Stimulated activated CD4-positive, alpha-beta T cell treated with anti-CD3 and anti-CD28 coated beads, Interleukin-1b, Interleukin-23, amount 100 ng/mL, for 1 hour (primary cell): ENCODE results near the gene CLMN.
"Not testable (repeated sequence)": the region's sequence is repeated elsewhere in the genome, so short reads cannot be mapped to it uniquely, and the experiment has no call there.

Experiments
- DNase-seq, 2 donors: peaks; one replicate each; pipeline ENCODE4 v3.0.0-alpha.2; 2020; ENCODE audit warnings: low read depth in 2 of 2

CLMN gene

DNA sequence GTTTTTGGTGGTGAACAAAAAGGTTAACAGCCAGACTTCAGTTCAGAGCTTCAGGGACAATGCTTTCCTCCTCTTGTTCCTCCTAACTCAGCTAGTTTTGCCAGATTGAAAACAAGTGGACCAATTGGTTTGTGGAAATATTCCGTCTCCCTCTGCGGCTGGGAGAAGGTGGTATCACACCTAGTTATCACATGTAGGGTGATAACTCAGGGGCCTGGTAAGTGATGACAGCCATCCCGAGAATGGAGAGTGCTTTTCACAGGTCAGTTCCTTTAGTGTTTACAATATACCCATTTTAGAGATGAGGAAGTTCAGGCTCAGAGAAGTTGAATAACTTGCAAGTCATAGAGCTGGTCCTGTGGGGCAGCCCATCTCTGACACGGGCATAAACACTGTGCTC lies 101.7 kb downstream of the CLMN start:
- DNase-seq = no peak

DNA sequence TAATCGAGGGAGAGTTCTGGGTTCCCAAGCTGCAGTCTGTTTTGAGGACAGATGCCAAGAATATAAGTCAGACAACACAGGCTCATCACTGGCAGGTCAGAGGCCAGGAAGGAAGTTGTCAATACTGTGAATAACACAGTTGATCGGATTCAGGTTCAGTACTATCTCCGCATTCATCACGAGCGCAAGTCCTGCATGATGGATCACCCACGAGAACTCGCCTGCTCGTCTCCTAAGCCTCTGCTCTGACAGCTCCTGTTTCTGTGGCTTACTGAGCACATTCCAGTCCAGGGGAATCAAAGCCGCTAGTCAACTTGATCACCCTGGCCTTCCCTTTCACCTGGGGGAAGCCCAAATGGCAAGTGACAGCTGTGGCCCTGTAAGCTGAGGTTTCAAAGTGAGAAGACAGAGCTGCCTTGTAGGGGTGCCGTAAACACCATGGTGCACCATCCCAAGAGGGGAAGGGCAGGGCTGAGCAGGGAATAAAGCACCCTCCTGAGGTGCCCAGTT lies 102.3 kb downstream of the CLMN start:
- DNase-seq = no peak

- DNase-seq = no peak
Measured at GRCh38 chr14:95216008-95216407, 103.7 kb downstream of the CLMN start.

GRCh38 chr14:95215094-95215725 lies 104.5 kb downstream of the CLMN start:
- no peak for DNase-seq

DNA sequence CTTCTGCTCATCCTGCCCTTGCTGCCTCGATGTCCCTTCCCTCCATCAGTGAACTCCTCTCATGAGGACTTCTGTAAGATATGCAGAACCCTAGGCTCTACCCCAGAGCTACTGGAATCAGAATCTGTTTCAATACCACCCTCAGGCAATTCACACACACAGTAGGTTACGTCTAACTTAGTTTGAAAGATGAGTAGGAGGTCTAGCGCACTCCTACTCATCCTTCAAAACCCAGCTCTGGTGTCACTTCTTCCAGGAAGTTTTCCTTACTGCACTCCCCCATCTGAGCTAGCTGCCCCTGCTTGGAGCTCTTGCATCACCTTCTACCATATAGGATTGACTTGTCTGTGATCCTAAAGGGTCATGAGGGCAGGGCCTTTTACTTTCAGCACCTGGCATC lies 105.9 kb downstream of the CLMN start:
- DNase-seq = no peak

- DNase-seq = no peak
Measured at GRCh38 chr14:95211721-95212504, 107.8 kb downstream of the CLMN start.

- no peak for DNase-seq
Measured at GRCh38 chr14:95210699-95211098, 109.0 kb downstream of the CLMN start.

DNA sequence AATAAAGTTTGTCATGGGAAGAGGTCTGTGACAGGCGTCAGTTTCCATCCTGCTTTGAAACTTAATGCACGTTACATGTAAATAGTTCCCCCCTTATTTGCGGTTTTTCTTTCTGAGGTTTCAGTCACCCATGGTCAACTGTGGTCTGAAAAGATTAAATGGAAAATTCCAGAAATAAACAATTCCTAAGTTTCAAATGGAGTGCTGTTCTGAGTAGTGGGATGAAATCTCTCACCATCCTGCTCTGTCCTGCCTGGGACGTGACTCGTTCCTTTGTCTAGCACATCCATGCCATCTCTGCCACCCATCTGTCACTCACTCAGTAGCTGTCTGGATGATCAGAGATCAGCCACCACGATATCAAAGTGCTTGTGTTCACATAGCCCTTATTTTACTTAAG lies 111.1 kb downstream of the CLMN start:
- DNase-seq = no peak

DNA sequence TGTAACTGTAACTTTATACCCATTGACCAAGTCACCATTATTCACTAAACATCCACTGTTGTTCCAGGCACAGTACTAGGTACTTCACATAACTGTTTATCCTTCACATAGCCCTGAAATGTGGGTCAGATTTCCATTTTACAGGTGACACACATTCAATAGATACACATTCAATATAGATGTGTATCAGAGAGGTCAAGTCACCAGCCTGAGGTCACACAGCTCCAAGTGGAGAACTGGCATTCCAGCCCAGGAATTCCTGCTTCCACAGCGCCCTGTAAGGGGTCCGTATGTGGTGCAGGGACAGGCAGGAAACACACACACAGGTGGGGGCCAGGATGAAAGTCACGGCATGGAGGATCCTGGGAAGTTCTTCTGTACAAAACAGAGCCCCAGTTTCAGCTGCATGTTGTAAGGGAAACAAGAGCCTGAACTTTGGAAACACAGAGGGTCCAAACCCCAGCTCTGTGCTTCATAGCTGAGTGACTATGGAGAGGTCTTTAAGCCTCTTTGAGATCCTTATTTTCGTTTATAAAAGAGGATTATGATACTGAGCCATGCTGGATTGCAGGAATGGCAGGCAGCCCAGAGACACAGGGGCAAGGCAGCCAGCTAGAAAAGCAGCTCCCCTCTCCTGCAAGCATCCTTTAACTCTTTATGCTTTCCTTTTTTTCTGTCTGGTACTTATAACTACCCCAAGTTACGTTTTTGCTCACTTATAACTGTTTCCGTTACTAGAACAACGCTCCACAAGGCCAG lies 112.1 kb downstream of the CLMN start:
- DNase-seq = no peak

DNA sequence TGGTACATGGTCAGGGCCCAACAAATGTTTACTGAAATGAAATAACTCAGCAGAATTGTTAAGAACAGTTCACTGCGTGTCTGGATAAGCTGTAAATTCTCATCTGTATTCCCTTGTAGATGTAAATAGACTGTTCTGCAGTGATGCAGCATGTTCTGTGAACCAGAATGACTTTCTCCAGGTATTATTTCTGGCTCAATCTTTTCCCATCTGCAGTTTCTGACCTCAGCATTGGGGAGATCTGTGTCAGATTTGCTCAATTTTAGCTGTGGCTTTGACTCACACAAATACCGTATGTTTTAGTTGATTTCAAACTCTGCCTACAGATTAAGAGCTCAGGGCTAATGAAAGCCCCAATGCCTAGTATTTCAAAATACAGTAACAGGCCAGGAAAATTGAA lies 113.2 kb downstream of the CLMN start:
- DNase-seq = no peak

DNA sequence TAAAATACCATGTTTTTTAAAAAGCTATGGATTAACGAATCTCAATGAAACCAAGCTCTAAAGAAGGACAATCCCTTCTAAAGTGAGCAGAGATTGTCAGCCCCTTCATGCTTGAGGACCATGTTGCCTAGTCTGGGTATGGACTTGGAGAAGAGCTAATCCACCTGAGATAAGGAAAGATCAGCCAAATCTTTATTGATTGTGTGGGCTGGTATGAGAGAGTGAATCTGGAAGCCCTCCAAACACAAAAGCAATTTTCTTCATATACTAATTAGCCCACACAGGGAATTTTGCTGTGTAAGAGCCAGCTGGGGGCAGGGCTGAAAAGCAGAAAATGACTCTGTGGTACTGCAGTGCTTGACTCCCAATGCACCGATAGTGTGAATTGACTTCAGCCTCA lies 115.0 kb downstream of the CLMN start:
- DNase-seq = no peak

DNA sequence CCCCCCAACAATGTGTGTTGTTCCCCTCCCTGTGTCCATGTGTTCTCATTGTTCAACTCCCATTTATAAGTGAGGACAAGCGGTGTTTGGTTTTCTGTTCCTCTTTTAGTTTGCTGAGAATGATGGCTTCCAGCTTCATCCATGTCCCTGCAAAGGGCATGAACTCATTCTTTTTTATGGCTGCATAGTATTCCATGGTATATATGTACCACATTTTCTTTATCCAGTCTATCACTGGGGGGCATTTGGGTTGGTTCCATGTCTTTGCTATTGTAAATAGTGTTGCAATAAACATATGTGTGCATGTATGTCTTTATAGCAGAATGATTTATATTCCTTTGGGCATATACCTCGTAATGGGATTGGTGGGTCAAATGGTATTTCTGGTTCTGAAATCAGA lies 118.0 kb downstream of the CLMN start:
- DNase-seq = not testable (repeated sequence)

DNA sequence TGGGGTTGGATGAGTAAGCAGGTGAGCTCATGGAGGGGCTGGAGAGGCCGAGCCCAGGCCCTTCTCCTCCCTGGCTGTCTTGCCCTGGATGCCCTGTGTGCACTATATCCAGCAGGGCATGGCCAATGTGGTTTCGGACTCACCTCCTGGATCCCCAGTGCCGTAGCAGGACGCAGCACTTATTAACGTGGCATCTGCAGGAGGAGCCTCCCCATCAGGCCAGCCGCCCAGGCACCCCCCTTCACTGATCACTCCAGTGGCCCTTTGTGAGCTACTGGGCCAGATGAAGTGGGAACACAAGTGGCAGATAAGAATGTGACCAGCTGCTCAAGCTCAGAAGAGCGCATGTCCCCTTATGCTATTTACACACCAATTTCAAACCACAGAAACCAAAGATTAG lies 119.3 kb downstream of the CLMN start:
- DNase-seq = no peak

GRCh38 chr14:95199298-95199983 lies 120.3 kb downstream of the CLMN start:
- no peak for DNase-seq

GRCh38 chr14:95198320-95198719 lies 121.4 kb downstream of the CLMN start:
- DNase-seq = no peak

DNA sequence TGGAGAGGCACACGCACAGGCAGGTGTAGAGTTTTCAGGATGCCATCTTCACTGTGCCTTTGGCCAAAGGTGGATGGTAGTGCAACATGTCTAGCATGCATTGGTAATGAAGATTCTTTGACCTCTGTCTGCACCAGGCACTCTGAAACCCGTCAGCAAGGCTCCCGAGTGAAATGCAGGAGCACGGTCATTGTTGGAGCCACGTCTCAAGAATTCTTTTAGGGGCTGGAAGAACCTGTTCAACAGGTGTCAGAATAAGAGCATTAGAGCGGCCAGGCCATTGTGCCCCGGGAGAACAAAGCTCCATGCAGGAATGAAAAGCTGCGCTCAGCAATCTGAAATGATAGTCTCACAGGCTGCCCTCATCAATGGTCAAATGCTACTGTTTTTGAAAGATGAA lies 122.2 kb downstream of the CLMN start:
- no peak for DNase-seq

DNA sequence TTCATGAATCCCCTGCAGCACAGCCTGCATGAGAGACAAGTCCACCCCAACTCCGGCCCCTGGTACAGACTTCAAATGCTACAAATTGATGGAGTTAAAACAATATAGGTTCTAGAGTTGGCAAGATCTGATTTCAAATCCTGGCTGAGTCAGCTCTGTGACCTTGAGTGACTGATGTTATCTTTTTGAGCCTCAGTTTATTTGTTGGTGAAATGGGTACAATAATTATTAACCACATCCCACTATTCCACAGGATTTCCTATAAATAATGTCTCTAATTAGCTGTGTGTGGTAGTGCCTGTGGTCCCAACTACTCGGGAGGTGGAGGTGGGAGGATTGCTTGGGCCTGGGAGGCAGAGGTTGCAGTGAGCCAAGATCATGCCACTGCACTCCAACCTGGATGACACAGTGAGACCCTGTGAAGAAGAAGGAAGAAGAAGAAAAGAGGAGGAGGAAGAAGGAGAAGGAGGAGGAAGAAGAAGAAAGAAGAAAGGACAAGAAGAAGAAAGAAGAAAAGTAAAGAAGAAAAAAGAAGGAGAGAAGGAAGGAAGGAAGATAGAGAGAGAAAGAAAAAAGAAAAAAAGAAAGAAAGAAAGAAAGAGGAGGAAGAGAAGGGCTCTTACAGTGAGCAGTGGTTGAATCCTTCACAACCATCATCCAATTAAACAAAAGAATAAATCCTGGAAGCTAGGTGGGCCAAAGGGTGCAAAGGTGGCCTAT lies 122.7 kb downstream of the CLMN start:
- DNase-seq = no peak

- no peak for DNase-seq
Measured at GRCh38 chr14:95196268-95196667, 123.4 kb downstream of the CLMN start.

- DNase-seq = no peak
Measured at GRCh38 chr14:95195031-95195430, 124.7 kb downstream of the CLMN start.

DNA sequence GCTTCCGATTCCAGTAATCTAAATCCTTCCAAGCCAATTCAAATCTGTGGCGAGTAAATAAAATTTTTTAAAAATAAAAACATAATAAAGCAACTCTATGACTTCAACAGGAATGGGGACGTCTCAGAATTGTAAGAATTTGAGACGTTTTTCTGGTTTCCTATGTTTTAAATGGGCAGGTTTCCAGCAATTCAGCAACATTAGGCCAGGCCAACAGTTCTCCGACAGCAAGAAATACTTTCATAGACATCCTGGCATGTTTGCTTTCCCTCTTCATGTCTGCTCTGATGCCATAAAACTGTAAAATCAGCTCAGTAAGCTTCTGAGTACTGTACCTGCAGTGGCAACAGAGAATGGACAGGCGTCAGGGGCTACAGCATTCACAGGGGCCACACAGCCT lies 126.6 kb downstream of the CLMN start:
- DNase-seq = no peak

DNA sequence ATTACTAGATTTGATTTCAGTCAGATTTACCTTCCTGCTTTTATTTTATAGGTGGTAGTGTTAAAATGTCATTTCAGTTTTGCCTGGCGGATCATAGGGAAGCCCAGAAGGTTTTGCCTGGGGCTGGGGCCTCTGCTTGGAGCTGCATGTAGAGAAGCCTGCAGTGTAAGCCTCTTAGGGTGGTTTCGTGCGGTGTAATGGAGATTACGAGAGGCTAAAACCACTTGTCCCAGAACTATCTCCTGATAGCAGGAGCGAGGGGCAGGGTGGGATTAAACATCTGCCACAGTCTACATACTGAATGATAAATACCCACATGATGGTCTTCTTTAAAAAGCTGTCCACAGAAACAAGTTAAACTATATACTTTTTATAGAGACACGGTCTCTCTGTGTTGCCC lies 127.4 kb downstream of the CLMN start:
- DNase-seq = no peak
